GM12872 (cell line): ENCODE measurements around the gene SND1.

Experiments used
- TF ChIP-seq, protein P1 (sequence below): IDR thresholded peaks from 3 replicates; pipeline ENCODE4 v1.5.1; 2011; ENCODE audit warnings: low read depth, mild to moderate bottlenecking, low read length, moderate library complexity; ENCODE audit not compliant: insufficient read depth

The SND1 gene

DNA sequence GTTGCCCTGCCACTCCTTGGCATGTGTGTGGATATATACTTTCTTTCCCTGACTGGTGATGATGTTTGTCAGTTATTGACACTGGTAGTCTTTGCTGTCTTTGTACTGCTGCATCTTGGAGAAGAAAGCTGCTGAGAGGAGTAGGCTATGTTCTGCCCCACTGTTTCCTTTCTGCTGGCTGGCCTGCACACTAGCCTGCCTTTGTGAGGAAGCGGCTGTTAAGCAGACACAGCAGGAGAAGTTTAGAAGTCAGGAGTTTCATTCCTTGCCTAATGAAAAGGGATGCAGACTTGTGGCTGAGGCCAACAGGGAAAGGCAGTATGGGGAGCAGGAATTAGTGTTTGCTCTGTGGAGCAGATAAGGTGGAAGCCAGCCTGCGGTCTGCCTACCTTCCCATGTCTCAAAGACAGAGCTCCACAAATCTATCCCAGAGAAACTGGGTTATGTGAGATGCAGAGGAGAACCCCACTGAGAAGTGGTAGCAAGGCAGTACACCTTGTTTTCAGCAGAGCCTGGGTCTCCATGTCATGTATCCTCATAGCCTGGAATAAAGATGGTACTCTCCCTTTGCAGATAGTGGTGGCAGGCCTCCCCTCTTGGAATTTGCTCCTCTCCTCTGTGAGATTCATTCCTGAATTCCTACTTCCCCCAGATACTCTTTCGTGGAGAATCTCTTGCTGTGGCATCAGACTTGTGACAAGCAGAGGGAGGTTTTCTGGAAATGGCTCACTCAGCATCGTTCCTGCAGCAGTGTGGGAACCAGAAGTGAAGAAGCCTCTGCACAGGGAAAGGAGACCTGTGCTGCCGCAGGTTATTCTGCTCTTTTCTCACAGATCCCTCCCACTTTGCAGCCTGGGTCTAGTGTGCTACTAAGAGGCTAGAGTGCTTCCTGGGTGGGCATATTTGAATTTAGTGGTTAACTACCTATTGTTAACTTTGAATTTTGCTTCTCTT lies 249.0 kb downstream of the SND1 start:
- TF ChIP-seq, protein P1, sequence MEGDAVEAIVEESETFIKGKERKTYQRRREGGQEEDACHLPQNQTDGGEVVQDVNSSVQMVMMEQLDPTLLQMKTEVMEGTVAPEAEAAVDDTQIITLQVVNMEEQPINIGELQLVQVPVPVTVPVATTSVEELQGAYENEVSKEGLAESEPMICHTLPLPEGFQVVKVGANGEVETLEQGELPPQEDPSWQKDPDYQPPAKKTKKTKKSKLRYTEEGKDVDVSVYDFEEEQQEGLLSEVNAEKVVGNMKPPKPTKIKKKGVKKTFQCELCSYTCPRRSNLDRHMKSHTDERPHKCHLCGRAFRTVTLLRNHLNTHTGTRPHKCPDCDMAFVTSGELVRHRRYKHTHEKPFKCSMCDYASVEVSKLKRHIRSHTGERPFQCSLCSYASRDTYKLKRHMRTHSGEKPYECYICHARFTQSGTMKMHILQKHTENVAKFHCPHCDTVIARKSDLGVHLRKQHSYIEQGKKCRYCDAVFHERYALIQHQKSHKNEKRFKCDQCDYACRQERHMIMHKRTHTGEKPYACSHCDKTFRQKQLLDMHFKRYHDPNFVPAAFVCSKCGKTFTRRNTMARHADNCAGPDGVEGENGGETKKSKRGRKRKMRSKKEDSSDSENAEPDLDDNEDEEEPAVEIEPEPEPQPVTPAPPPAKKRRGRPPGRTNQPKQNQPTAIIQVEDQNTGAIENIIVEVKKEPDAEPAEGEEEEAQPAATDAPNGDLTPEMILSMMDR = no peak

GRCh38 chr7:127901895-127902703 lies 250.1 kb downstream of the SND1 start:
- TF ChIP-seq, protein P1 = no peak

DNA sequence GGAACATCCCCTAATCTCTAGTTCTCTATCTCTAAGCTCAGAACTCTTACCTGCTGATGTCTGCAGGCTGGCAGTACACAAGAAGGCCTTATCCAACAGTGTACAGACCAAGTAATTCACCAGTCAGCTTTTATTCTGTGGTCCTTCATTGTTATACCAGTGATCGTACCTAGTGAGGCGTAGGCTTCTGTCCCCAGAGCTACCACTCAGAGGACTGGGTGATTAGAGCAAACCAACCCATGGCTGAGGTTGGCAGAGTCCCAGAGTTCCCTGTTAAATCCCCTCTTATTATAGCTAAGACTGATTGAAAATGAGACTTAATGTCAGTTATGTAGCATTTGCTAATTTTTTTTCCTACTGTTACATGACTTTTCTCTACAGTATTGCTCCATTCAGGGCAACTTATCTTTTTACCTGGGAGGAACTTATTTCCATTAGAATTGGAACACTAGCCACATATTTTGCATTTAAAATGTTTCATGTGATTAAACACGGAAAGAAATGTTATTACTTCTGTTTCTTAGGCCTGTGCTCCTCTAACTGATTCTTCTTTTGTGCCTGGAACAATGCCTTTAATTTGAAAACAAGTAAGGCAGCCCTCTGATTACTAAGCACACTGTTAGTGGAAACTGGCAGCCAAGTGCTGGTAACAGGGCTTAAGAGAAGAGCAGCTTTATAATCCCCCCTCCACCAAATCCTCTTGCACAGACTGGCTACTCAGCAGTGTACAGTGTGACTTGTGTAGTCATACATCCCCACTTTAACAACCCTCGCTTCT lies 252.1 kb downstream of the SND1 start:
- TF ChIP-seq, protein P1 = no peak

GRCh38 chr7:127904670-127904985 lies 252.6 kb downstream of the SND1 start:
- TF ChIP-seq, protein P1 = no peak

DNA sequence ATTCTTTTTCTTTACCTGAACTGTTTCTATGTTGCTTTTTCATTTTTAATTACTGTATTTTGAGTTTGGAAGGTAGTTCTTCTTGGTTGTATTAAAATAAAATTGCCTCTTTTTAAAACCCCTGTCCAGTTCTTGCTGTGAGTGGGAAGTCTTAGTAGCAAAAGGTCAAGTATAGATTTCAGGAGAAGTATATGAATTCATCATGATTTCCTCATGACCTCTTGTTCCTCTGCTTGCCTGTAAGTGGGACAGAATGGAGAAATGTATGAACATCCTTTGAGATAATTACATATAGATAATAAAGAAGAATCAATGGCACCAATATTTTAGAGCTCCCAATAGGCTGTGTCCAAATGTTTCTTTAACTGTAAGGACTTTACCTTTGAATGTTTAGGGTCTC lies 253.0 kb downstream of the SND1 start:
- TF ChIP-seq, protein P1 = no peak

- TF ChIP-seq, protein P1 = no peak
Observed at GRCh38 chr7:127905491-127906330, 253.7 kb downstream of the SND1 start.
